SH-SY5Y (cell line): Measurements from ENCODE around the gene ACER1.

Source experiments
- GATA2 ChIP-seq: IDR thresholded peaks from 2 replicates; pipeline ENCODE4 v1.6.1; 2011; ENCODE audit warnings: mild to moderate bottlenecking, low read depth, low read length
- GATA3 ChIP-seq: IDR thresholded peaks from 2 replicates; pipeline ENCODE4 v1.6.1; 2011; ENCODE audit warnings: low read depth, mild to moderate bottlenecking, low read length, moderate library complexity

Gene ACER1

GRCh38 chr19:6275170-6275744, 58.2 kb downstream of the ACER1 start:
- no peak for TF ChIP-seq GATA3
- TF ChIP-seq GATA2: no peak

- TF ChIP-seq GATA2: no peak
- no peak for TF ChIP-seq GATA3
These were observed 58.7 kb downstream of the ACER1 start for GRCh38 chr19:6274756-6275155.

GRCh38 chr19:6273701-6274601, 59.5 kb downstream of the ACER1 start:
- no peak for TF ChIP-seq GATA2
- TF ChIP-seq GATA3: no peak

- no peak for TF ChIP-seq GATA2
- no peak for TF ChIP-seq GATA3
These were observed 60.4 kb downstream of the ACER1 start for GRCh38 chr19:6272913-6273600.

- TF ChIP-seq GATA2 (no peak), GATA3 (no peak)
These were observed 61.0 kb downstream of the ACER1 start for GRCh38 chr19:6272411-6272791.

GRCh38 chr19:6271721-6272410, 61.5 kb downstream of the ACER1 start:
- TF ChIP-seq GATA3 (no peak), GATA2 (peak; percentile 66; the same call in 1 of the 2 replicates)

GRCh38 chr19:6271251-6271650, 62.2 kb downstream of the ACER1 start:
- TF ChIP-seq GATA3 (no peak), GATA2 (no peak)

GRCh38 chr19:6270822-6271221, 62.6 kb downstream of the ACER1 start:
- TF ChIP-seq GATA2 (no peak), GATA3 (no peak)

GRCh38 chr19:6270076-6270745, 63.2 kb downstream of the ACER1 start:
- TF ChIP-seq GATA3: no peak
- no peak for TF ChIP-seq GATA2

- TF ChIP-seq GATA3: no peak
These were observed 64.1 kb downstream of the ACER1 start for GRCh38 chr19:6269101-6269886.

- TF ChIP-seq GATA2 (no peak), GATA3 (no peak)
These were observed 65.0 kb downstream of the ACER1 start for GRCh38 chr19:6268382-6268771.

- TF ChIP-seq GATA3: no peak
- TF ChIP-seq GATA2: no peak
These were observed 65.6 kb downstream of the ACER1 start for GRCh38 chr19:6267552-6268381.
